HG02870 (cell line): ENCODE measurements around the gene FOXS1.

Experiments used
- ATAC-seq: cut with Tn5 transposase; IDR thresholded peaks from one replicate; pipeline ENCODE4 v1.9.1; 2021; ENCODE audit warnings: mild to moderate bottlenecking, moderate library complexity; ENCODE audit not compliant: unreplicated experiment

The FOXS1 gene

GRCh38 chr20:31801508-31801907 lies 43.9 kb downstream of the FOXS1 start:
- ATAC-seq: no peak

- no peak for ATAC-seq
Measured at GRCh38 chr20:31797364-31797763, 48.0 kb downstream of the FOXS1 start.
